RCC 7860 (cell line): ENCODE results near the gene APC.
"Not testable (repeated sequence)": the region's sequence is repeated elsewhere in the genome, so short reads cannot be mapped to it uniquely, and the experiment has no call there.

Source experiments
- DNase-seq: peaks from one replicate; pipeline ENCODE4 v3.0.0-alpha.2; 2015; ENCODE audit warnings: low spot score
- FAIRE-seq: peaks from 2 replicates; lab custom pipeline; 2012; peaks lifted over from hg19 to GRCh38; lab: Jason Lieb, UNC

The APC gene

GRCh38 chr5:112848116-112848811 is 110.6 kb downstream of the APC start:
- FAIRE-seq, result peak; percentile 25
- peak; percentile 69 for DNase-seq

DNA sequence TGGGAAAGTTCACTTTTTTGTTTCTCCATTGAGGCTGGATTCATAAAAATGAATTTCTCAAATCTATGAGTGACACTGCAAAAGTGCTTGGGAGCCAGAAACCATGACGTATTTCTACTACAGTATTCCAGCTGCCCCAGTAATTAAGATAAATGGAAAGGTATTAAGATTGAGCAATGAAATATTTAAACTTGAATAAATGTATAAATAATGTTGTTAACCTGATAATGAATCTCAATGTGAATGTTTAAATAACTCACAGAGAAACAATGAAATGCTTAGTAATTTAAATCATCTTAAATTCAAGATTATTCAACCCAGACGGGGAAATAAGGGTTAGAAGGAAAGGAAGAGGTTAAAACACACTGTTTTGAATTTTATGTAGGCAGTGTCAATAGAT is 112.2 kb downstream of the APC start:
- FAIRE-seq, result no peak
- DNase-seq, result no peak

DNA sequence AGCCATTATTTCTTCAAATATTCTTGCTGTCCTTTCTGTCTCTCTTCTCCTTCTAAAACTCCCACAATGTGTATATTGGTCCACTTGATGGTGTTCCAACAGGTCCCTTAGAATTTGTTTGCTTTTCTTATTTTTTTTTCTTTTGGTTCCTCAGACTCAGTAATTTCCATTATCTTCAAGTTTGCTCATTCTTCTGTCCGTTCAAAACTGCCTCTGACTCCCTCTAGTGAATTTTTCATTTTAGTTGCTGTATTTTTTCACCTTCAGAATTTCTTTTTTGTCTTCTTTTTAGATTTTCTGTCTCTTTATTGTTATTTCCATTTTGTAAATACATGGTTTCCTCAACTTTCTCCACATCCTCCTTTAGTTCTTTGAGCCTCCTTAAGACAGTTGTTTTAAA is 117.0 kb downstream of the APC start:
- FAIRE-seq (no peak), DNase-seq (no peak)

GRCh38 chr5:112857866-112858265 is 120.2 kb downstream of the APC start:
- no peak for DNase-seq
- no peak for FAIRE-seq

DNA sequence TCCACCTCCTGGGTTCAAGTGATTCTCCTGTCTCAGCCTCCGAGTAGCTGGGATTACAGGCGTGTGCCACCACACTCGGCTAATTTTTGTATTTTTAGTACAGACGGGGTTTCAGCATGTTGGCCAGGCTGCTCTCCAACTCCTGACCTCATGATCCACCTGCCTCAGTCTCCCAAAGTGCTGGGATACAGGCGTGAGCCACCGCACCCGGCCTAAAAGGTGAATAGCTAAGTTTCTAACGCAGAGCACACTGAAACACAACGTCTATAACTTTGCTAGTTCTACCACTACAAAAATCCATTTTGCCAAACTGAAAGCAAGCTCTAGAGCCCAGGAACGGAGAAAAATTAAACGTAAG is 122.9 kb downstream of the APC start:
- FAIRE-seq, DNase-seq: not testable (repeated sequence)

- FAIRE-seq, result peak; percentile 89
Measured at GRCh38 chr5:112860929-112861637, 123.4 kb downstream of the APC start, which contains the start of gene SRP19. TSS of gene SRP19 (plus strand) at chr5:112861287. CDS start at chr5:112861377, 90 bp downstream.

DNA sequence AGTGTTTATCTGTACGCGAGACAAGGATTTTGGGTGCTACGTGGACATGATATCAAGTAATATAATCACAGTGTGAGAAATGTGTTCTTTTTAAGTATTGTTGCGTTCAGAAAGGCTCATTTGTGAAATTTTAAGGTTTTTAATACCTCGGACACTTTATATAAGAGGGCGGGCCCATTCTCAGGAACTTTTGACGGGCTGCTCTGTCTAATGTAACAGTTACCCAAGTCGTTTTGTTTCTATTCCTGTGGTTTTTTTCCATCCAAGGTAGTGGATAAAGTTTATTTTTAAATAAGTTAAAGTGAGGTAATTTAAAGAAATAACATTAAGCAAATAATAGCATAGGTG is 123.9 kb downstream of the APC start:
- DNase-seq (no peak), FAIRE-seq (no peak)

More at GRCh38 chr5:112860929-112861637, 123.4 kb downstream of the APC start, which contains the start of gene SRP19:
- DNase-seq, result peak; percentile 93

GRCh38 chr5:112862085-112862484 is 124.4 kb downstream of the APC start:
- DNase-seq (no peak), FAIRE-seq (no peak)

- DNase-seq, result no peak
- FAIRE-seq, result no peak
Measured at GRCh38 chr5:112863549-112863948, 125.9 kb downstream of the APC start.

DNA sequence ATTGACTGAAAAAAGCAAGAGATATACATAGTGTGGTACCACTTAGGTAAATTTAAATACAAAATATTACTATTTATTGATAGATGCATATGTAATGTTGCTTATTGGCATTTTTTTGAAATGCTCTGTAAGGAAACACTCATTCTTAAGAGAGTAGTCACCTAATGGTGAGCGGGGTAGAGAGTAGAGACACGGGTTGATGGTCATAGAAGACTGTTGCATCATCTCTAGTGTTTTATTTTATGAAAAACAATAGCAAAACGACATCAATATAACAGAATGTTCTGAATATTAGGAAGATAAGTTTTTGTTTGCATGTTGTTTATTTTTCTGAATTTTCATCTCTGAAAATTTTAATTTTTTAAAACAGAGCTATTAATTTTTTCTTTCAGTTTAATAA is 127.4 kb downstream of the APC start:
- no peak for FAIRE-seq

GRCh38 chr5:112866739-112867138 is 129.1 kb downstream of the APC start:
- no peak for DNase-seq
- FAIRE-seq, result no peak

More for the DNA sequence above, 127.4 kb downstream of the APC start:
- DNase-seq, result no peak

- DNase-seq (no peak), FAIRE-seq (no peak)
Measured at GRCh38 chr5:112867411-112867810, 129.7 kb downstream of the APC start.

DNA sequence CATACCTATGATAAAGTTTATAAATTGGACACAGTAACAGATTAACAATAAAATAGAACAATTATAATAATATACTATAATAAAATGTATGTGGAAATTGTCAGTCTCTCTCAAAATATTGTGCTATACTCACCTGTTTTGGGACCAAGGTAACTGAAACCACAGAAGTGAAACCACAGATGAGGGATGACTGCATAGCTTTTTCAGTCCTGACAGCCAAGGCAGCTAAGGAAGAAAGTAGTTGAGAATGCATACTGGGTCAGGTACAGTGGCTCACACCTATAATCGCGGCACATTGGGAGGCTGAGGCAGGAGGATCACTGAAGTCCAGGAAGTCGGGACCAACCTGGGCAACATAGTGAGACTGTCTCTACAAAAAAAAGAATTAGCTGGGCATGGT is 132.3 kb downstream of the APC start:
- no peak for FAIRE-seq
- no peak for DNase-seq

- DNase-seq (no peak), FAIRE-seq (no peak)
Measured at GRCh38 chr5:112870966-112871365, 133.3 kb downstream of the APC start.

- no peak for DNase-seq
- no peak for FAIRE-seq
Measured at GRCh38 chr5:112876362-112876761, 138.7 kb downstream of the APC start.

DNA sequence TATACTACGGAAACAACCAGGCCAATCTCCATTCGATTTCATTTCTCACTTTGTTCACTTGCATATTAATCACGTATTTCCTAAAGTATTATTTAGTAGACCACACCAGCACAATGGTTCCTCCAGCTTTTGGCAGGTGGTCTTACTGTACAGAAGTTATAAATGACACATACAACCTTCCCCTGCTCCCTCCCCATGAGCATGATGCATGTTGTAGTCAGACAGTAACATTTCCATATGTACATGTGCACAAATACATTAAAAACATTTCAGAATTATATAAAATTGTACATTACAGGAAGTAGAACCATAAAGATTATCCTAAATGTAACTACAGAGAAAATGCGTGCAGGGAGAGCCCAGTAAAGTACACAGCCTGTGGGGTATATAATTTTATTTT is 140.4 kb downstream of the APC start:
- FAIRE-seq, result no peak

DNA sequence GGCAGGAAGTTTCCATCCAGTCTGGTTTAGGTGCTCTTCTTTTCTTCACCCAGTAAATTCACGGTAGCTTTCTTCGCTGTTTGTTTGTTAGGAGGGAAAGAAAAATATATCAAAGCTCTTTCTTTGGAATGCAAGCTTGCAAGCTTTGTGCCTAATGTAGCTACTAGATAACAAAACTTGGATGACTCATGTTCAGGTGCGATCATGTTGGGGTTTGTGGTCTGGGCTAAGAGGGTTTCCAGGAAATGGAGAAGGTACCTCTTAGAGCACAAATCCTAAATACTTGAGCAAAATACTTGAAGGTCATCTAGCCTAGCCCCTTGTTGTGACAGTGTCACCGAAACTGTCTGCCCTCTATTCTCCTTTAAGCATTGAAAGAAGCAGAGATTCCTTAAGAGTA is 141.1 kb downstream of the APC start:
- FAIRE-seq (no peak), DNase-seq (no peak)

More for the DNA sequence above, 140.4 kb downstream of the APC start:
- no peak for DNase-seq

- FAIRE-seq (no peak), DNase-seq (no peak)
Measured at GRCh38 chr5:112880219-112880964, 142.7 kb downstream of the APC start.

DNA sequence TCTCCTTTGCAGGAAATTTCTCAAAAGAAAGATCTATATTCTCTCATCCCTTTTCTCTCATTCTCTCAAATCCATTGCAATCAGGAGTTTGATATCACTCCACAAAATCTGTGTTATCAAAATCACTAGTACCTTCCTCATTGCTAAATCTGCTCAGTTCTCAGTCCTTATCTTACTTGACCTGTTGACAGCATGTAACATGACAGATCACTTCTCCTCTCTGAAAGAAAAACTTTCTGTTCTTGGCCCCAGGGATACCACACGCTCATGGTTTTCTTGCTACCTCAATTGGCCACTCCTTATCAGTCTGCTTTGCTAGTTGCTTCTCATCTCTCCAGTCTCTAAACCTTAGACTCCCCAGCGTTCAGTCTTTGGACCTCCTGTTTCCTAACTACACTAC is 145.5 kb downstream of the APC start:
- FAIRE-seq (no peak), DNase-seq (no peak)

DNA sequence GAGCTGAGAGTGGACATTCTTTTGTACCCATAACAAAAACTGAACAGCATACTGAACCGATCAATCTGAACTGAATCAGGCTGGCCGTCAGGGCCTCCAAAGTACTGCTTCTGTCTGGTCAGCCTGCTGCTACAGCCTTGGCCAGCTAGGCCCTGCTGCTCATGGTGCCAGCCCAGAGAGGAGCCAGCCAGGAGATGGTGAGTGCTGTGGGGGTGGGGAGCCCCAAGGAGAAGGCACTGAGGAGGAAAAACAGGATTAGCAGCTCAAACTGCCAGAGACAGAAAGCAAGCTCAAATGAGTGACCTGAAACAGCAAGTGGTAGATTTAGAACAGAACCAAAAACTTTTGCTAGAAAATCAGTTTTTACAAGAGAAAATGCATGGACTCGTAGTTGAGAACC is 147.3 kb downstream of the APC start:
- DNase-seq, result no peak
- FAIRE-seq, result no peak

DNA sequence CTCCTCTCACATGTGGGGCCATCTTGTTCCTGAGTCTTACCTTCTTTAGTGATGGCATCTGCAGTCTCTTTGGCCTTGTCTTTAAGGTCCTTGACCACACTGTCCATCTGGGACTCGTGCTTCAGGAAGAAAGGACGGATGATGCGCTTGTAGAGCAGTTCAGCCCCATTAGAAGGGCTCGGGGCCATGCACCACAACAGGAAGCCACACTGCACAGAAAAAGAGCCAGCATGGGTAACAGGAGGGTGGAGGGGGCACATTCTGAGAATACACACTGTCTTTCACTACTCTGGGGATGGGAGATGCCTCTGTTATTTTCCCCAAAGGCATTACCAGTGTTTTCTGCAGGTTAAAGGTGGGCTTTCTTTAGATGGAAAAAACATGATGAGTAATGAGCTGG is 149.3 kb downstream of the APC start:
- DNase-seq (no peak), FAIRE-seq (no peak)

- FAIRE-seq, DNase-seq: not testable (repeated sequence)
Measured at GRCh38 chr5:112892066-112892465, 154.4 kb downstream of the APC start.
